Activated T-helper 1 cell treated with anti-CD3 and anti-CD28 coated beads, Interleukin-12 subunit alpha, Interleukin-12 subunit beta, Interleukin-2, Interleukin-4 antibody, amounts not matched to agents 30 ng/mL and 10 ng/mL and 1 ng/mL, durations not matched to agents 14 hours and 24 hours and 36 hours (primary cell): ENCODE data around the gene PHF8. TPM values are rescaled to one million over a fixed set of nuclear protein-coding genes. Genes with fewer than 3 reads are reported as not detected.

Experiments used
- DNase-seq: peaks from one replicate; pipeline ENCODE4 v3.0.0; 2021; ENCODE audit warnings: low spot score
- H3K27ac Mint-ChIP-seq: one replicate; pipeline ENCODE4 v1.8.0; 2021; ENCODE audit warnings: mild to moderate bottlenecking, mixed read lengths
- H3K27me3 Mint-ChIP-seq: one replicate; pipeline ENCODE4 v1.8.0; 2022; ENCODE audit warnings: mild to moderate bottlenecking, moderate library complexity, mixed read lengths; ENCODE audit not compliant: insufficient read depth
- H3K36me3 Mint-ChIP-seq: one replicate; pipeline ENCODE4 v1.8.0; 2021; ENCODE audit warnings: low read depth, mixed read lengths
- H3K4me1 Mint-ChIP-seq: one replicate; pipeline ENCODE4 v1.8.0; 2021; ENCODE audit warnings: low read depth, mixed read lengths
- H3K4me3 Mint-ChIP-seq: one replicate; pipeline ENCODE4 v1.8.0; 2021; ENCODE audit warnings: mild to moderate bottlenecking, moderate library complexity, mixed read lengths
- H3K9me3 Mint-ChIP-seq: one replicate; pipeline ENCODE4 v1.8.0; 2021; ENCODE audit warnings: mixed read lengths
- intact Hi-C: fragments of 100-400 bp; cut with micrococcal nuclease; formaldehyde crosslinking; loops from one replicate; pipeline ENCODE4 v1.15.1; 2024
- total RNA-seq: library from RNA; stranded (reverse); gene quantifications from 2 replicates; pipeline ENCODE4 v1.2.3, GENCODE V29; 2022

PHF8 gene
- total RNA-seq, 1 donor from 2014 or later, result 54.8 TPM

DNA sequence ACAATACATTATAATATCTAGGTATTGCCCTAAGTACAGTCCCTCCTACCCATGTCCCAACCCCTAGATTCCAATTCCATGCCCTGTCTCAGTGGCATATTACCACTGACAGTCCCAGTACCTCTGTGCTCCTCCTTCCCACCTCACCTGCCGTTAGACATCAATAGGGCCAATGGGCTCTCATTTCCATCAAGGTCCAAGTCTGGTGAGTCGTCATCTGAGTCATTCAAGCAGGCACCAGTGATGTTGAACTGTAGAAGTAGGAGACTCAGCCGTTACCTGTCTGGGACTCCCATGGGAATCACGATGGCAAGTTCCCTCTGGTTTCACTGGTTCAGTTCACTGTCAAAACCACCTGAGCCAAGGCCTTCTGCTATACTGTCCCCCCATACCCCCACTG is 51.7 kb downstream of the PHF8 start:
- H3K9me3 Mint-ChIP-seq, result no peaks in the 10 kb centered on the region
- H3K4me3 Mint-ChIP-seq, result no peak overlapping the region
- no peaks in the 10 kb centered on the region for H3K27me3 Mint-ChIP-seq
- peak overlapping the region; percentile 61 for H3K27ac Mint-ChIP-seq
- intact Hi-C loops, result no loop called here
- no peak for DNase-seq
- H3K36me3 Mint-ChIP-seq, result peaks cover 30% of the 10 kb centered on the region
- no peaks in the 10 kb centered on the region for H3K4me1 Mint-ChIP-seq

DNA sequence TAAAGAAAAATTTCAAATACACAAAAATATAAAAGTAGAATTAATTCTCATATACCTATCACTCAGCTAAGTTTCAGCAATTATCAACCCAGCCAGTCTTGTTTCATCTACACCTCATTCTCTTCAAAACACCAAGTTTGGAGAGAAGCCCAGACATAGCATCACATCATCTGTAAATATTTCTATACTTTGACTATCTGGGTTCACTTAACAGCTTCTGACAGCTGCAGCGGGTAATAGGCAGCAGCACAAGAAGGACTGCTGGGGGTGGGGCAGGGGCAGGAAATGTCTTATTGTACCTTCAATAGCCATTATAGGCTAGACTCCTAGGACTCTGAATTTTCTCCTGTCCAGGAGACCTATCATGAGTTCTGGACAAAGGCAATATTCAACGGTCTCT is 54.1 kb downstream of the PHF8 start:
- Mint-ChIP-seq H3K27me3 (no peaks in the 10 kb centered on the region), H3K4me3 (no peak overlapping the region), H3K36me3 (peaks cover 35% of the 10 kb centered on the region), H3K9me3 (no peaks in the 10 kb centered on the region), H3K27ac (no peak overlapping the region), H3K4me1 (no peaks in the 10 kb centered on the region)
- DNase-seq, result no peak
- intact Hi-C loops, result no loop called here

GRCh38 chrX:53984895-53985294 is 59.4 kb downstream of the PHF8 start:
- no peaks in the 10 kb centered on the region for H3K9me3 Mint-ChIP-seq
- H3K36me3 Mint-ChIP-seq, result peaks cover 37% of the 10 kb centered on the region
- intact Hi-C loops, result no loop called here
- DNase-seq, result no peak
- H3K4me1 Mint-ChIP-seq, result no peaks in the 10 kb centered on the region
- no peaks in the 10 kb centered on the region for H3K27me3 Mint-ChIP-seq
- peak overlapping the region; percentile 24 for H3K27ac Mint-ChIP-seq
- no peak overlapping the region for H3K4me3 Mint-ChIP-seq

GRCh38 chrX:53974529-53974928 is 69.7 kb downstream of the PHF8 start:
- Mint-ChIP-seq H3K9me3 (no peaks in the 10 kb centered on the region), H3K4me1 (no peaks in the 10 kb centered on the region), H3K27ac (no peak overlapping the region), H3K36me3 (peaks cover 48% of the 10 kb centered on the region), H3K27me3 (no peaks in the 10 kb centered on the region), H3K4me3 (no peak overlapping the region)
- no peak for DNase-seq
- intact Hi-C loops, result no loop called here

DNA sequence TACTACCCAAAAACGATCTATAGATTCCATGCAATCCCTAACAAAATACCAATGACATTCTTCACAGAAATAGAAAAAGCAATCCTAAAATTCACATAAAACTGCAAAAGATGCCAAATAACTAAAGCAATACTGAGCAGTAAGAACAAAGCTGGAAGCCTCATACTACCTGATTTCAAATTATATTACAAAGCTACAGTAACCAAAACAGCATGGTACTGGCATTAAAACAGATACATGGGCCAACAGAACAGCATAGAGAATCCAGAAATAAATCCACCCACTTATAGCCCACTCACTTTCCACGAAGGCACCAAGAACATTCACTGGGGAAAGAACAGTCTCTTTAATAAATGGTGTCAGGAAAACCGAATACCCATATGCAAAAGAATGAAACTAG is 74.7 kb downstream of the PHF8 start:
- Mint-ChIP-seq H3K36me3 (peaks cover 49% of the 10 kb centered on the region), H3K27me3 (no peaks in the 10 kb centered on the region)
- intact Hi-C loops, result no loop called here

GRCh38 chrX:53950130-53950733 is 94.0 kb downstream of the PHF8 start:
- DNase-seq, result no peak
- no peak overlapping the region for H3K4me3 Mint-ChIP-seq
- no peaks in the 10 kb centered on the region for H3K9me3 Mint-ChIP-seq
- no peaks in the 10 kb centered on the region for H3K27me3 Mint-ChIP-seq
- H3K4me1 Mint-ChIP-seq, result no peaks in the 10 kb centered on the region
- intact Hi-C loops, result no loop called here
- H3K36me3 Mint-ChIP-seq, result peaks cover 21% of the 10 kb centered on the region
- no peak overlapping the region for H3K27ac Mint-ChIP-seq

More for the DNA sequence above, 74.7 kb downstream of the PHF8 start:
- H3K9me3 Mint-ChIP-seq, result peaks cover 4% of the 10 kb centered on the region
- H3K4me1 Mint-ChIP-seq, result no peaks in the 10 kb centered on the region
- no peak overlapping the region for H3K27ac Mint-ChIP-seq
- H3K4me3 Mint-ChIP-seq, result no peak overlapping the region
- DNase-seq, result no peak

DNA sequence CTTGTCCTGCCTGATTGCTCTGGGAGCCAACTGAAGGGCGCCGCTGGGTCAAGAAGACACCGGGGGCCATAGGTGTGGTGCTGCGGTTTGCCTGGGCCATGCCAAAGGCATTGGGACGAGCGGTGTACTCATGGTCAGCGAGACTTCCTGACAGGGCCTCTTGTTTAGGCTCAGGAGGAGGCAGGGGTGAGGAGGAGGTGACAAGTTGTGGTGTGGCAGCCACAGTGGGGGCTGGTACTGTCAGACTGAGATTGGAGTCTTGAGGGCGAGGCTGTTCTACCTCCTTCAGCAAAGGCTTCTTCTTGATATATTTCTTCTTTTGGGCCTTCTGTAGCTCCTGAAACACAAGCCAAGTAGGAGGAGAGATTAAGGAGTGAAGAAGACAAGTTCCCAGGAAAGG is 104.1 kb downstream of the PHF8 start:
- Mint-ChIP-seq H3K4me1 (peaks cover 18% of the 10 kb centered on the region), H3K4me3 (no peak overlapping the region), H3K9me3 (no peaks in the 10 kb centered on the region), H3K36me3 (peaks cover 42% of the 10 kb centered on the region), H3K27me3 (no peaks in the 10 kb centered on the region), H3K27ac (no peak overlapping the region)
- intact Hi-C loops, result no loop called here
- DNase-seq, result no peak

DNA sequence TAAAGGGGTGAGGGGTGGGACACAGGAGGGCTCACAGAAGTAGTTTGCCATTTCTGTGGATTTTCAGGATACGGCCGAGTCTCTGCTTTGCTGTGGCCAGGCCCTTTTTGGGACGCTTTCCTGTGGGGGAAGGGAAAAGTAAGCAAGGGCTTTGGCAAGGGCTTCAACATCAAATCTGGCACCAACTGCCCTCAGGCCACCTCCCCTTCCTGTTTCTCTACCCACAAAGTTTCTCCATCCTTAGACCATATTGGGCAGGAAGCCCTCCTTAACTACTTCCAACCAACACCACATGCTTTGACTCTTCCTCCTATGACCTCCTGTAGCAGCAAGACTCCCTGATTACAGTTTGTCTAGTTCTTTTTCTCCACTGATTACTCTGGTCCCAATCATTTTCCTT is 105.1 kb downstream of the PHF8 start:
- Mint-ChIP-seq H3K9me3 (no peaks in the 10 kb centered on the region), H3K27me3 (no peaks in the 10 kb centered on the region), H3K4me1 (peaks cover 18% of the 10 kb centered on the region), H3K4me3 (no peak overlapping the region), H3K27ac (peak overlapping the region; percentile 52), H3K36me3 (peaks cover 44% of the 10 kb centered on the region)
- DNase-seq, result no peak
- intact Hi-C loops, result no loop called here

GRCh38 chrX:53930515-53931380 is 113.5 kb downstream of the PHF8 start:
- no peak overlapping the region for H3K27ac Mint-ChIP-seq
- no peaks in the 10 kb centered on the region for H3K9me3 Mint-ChIP-seq
- H3K36me3 Mint-ChIP-seq, result peaks cover 4% of the 10 kb centered on the region
- intact Hi-C loops, result no loop called here
- H3K4me3 Mint-ChIP-seq, result no peak overlapping the region
- no peak for DNase-seq
- no peaks in the 10 kb centered on the region for H3K27me3 Mint-ChIP-seq
- peaks cover 4% of the 10 kb centered on the region for H3K4me1 Mint-ChIP-seq

- H3K4me1 Mint-ChIP-seq, result no peaks in the 10 kb centered on the region
- H3K27me3 Mint-ChIP-seq, result no peaks in the 10 kb centered on the region
- H3K36me3 Mint-ChIP-seq, result no peaks in the 10 kb centered on the region
- intact Hi-C loops, result no loop called here
- H3K27ac Mint-ChIP-seq, result no peak overlapping the region
- DNase-seq, result no peak
- H3K4me3 Mint-ChIP-seq, result no peak overlapping the region
- H3K9me3 Mint-ChIP-seq, result no peaks in the 10 kb centered on the region
Measured at GRCh38 chrX:53926030-53926429, 118.2 kb downstream of the PHF8 start.

DNA sequence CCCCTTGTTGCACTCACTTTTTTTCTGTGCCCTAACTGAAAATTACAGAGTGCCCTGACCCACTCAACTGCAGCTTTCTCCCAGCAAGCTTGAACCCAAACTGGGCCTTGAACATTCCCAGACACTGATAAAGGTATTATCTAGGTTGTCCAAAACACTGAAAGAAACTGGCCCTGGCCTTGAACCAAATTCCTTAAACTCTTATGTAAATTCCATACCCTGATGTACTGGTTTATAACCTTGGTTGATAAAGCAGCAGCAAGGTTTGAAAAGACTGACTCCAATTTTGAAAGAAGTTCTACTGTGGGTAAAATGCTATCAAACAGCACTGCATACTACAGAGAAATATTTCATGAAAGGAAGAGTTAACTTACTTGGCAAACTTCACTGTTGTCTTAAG is 125.6 kb downstream of the PHF8 start:
- Mint-ChIP-seq H3K36me3 (no peaks in the 10 kb centered on the region), H3K27ac (no peak overlapping the region), H3K4me1 (no peaks in the 10 kb centered on the region), H3K4me3 (no peak overlapping the region), H3K9me3 (no peaks in the 10 kb centered on the region), H3K27me3 (peaks cover 3% of the 10 kb centered on the region)
- DNase-seq, result no peak
- intact Hi-C loops, result no loop called here

- H3K4me1 Mint-ChIP-seq, result no peaks in the 10 kb centered on the region
- DNase-seq, result no peak
- H3K36me3 Mint-ChIP-seq, result no peaks in the 10 kb centered on the region
- H3K27me3 Mint-ChIP-seq, result peaks cover 7% of the 10 kb centered on the region
- H3K4me3 Mint-ChIP-seq, result no peak overlapping the region
- H3K27ac Mint-ChIP-seq, result no peak overlapping the region
- no peaks in the 10 kb centered on the region for H3K9me3 Mint-ChIP-seq
- intact Hi-C loops, result no loop called here
Measured at GRCh38 chrX:53900623-53901022, 143.7 kb downstream of the PHF8 start.

GRCh38 chrX:53895270-53895669 is 149.0 kb downstream of the PHF8 start:
- peaks cover 7% of the 10 kb centered on the region for H3K27me3 Mint-ChIP-seq
- H3K9me3 Mint-ChIP-seq, result no peaks in the 10 kb centered on the region
- H3K4me1 Mint-ChIP-seq, result no peaks in the 10 kb centered on the region
- H3K36me3 Mint-ChIP-seq, result no peaks in the 10 kb centered on the region
- DNase-seq, result no peak
- H3K27ac Mint-ChIP-seq, result no peak overlapping the region
- intact Hi-C loops, result no loop called here
- no peak overlapping the region for H3K4me3 Mint-ChIP-seq
